ENCODE results near the gene ZNF622.
A peak's percentile ranks its signal among the peaks of the same experiment; 100 is the strongest.

The ZNF622 gene, protein sequence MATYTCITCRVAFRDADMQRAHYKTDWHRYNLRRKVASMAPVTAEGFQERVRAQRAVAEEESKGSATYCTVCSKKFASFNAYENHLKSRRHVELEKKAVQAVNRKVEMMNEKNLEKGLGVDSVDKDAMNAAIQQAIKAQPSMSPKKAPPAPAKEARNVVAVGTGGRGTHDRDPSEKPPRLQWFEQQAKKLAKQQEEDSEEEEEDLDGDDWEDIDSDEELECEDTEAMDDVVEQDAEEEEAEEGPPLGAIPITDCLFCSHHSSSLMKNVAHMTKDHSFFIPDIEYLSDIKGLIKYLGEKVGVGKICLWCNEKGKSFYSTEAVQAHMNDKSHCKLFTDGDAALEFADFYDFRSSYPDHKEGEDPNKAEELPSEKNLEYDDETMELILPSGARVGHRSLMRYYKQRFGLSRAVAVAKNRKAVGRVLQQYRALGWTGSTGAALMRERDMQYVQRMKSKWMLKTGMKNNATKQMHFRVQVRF

DNA sequence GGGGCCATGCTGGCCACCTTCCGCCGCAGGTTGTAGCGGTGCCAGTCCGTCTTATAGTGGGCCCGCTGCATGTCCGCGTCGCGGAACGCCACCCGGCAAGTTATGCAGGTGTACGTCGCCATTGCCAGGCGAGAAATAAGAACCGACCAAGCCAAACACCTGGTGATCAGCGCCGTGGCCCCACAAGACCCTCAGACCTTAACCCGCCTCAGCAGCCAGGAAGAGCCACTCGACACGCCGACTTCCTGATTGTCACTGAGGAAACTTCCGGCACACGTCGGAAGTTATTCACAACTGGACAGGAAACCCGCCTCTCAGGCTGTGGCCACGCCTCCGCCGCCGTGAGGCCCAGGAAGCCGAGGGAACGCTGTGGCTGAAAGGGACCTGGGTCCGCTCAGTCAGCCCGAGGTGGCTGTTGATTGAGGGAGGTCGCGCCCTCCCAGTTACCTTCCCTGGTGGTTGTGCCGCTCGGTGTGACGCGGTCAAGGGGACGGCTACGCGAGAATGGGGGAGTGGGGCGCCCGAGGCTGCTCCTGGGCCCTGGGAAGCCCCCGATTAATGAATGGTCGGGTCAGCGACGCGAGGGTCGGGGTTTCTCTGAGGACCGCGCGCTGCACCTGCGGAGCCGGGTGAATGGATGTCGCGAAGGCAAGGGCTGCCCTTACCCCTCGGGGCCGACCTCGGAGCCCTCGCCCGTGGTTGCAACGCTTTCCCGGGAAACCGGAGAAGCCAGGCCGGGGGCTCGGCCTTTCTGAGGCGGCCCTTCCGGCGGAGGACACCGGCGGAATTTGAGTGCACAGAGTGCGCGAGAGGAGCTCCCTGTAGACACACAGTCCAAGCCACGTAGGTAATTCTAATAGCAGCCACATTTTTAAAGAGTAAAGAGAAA lies at the start of gene ZNF622:
TSS of gene ZNF622 (minus strand) at position 257 of the 889 bp plus-strand sequence. CDS start at position 122, 135 bp downstream.
- peak; percentile 55 for DNase-seq (ENCODE audit: low read depth, low spot score)

DNA sequence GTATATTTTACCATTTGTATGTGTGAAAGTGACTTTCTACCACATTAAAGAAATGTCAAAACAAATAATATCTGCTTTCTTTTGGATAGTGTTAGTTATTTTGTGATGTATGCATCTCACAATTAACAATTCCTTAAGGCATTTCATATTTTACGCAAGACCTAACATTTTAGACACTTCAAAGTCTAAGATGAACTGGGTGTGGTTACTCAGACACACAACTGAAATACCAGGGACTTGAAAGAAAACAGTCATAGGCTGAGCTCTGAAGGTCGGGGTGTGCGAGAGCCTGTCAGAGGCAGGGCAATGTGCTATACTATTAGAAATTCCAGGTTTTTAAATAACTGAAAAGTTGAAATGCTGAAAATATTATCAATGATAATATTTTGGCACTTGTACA lies 44.5 kb upstream of the ZNF622 start:
- DNase-seq (ENCODE audit: low read depth, low spot score): no peak

DNA sequence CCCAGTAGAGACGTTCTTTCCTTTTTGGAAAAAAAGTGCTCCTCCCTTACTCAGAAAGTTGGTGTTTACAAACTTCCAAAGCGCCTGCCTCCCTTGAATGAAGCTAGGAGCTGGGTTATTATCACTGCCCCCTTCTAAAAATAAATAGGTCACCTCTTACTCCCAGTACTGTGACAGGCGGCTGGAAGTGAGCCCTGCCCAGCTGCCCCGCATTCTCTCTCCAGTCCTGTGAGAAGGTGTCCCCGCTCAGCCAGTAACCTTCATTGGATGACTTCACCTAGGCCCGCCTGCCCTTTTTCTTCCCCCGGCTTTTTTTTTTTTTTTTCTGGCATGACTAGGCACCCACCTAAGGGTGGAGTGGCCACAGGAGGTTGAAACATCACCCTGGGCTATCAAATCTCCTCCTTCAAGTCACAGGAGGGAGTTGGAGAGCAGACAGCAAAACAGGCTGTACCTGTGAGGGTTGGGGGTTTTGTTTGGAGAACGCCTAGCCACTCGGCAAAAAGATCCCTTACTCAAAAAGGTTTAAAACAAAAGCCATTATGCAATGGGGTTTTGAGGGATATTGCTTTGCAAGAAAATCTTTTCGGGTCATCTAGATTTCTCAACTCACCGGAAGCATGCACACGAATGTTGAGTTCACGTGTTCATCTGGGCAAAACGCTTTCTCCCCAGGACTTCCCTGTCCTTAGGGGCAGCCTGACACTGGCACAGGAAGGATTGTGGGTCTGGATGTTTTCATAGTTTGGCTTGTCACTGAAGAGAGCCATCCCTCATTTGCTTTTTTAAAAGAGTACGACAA lies 43.3 kb upstream of the ZNF622 start:
- DNase-seq (ENCODE audit: low read depth, low spot score): no peak

DNA sequence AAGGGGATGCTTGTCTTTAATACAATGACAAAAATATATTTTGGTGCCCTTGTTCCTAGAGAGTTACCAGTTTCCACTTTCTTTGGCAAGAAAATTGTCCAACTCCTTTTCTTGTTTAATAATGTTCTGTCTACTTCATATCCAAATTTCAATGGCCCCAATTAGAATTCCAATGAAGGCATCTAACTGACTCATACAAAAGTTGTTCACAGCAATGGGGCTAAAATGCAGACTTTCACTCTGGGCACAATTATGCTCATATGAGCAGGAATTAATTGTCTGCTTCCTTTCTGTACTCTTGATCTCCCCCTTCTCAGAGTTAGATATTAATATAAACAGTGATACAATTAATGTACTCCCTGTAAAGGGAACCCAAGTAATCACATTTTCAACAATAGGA lies 42.1 kb upstream of the ZNF622 start:
- DNase-seq (ENCODE audit: low read depth, low spot score): no peak

DNA sequence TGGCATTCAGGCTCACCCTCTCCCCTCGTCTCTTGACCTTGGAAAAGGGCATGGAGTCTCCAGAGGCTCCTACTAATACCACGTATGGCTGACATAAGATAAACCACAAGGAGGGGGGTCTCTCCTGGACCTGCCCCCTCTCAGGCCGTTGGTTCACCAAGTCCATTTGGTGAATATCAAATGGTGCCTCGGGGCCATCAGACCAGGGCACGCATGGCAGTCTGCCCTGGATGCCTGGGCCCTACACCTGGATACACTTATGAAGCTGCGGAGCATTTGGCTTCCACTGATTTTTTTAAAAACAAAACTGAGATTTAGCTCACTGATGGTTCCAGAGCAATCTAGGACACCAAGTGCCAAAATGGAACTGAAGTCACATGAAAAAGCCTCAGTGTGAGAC lies 40.3 kb upstream of the ZNF622 start:
- no peak for DNase-seq (ENCODE audit: low read depth, low spot score)

DNA sequence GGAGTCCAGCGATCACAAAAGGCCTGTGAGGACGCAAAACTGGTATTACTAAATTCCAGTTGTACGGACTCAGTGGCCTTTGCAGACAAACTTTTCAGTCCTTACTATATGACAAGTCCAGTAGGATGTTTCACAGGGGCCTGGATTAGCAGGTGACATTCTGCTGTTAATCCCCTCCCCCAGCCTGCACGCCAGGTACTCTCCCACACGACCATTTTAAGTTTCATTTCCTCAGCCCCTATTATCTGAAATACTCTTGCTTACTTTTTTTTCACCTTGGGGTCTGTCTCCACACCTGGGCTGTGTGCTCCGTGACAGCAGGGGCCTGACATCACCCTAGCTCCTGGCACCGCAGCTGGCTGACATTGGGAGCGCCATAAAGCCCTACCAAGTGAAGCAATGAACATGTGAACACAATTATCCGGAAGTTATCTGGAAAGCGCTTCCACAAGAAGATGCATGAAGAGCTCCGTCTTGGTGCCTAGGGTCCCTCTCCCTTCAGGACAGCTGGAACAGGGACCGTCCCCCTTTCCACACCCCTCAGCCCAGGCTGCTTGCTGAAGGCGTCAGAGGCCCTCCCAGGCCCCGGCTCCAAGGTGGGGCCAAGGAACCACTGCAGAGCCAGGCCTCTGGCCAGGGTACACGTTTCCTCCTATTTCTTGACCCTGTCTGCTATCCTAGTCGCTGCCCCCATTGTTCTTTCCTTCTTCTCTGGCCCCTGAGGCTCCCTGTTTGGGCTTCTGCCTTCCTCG lies 39.7 kb upstream of the ZNF622 start:
- no peak for DNase-seq (ENCODE audit: low read depth, low spot score)

DNA sequence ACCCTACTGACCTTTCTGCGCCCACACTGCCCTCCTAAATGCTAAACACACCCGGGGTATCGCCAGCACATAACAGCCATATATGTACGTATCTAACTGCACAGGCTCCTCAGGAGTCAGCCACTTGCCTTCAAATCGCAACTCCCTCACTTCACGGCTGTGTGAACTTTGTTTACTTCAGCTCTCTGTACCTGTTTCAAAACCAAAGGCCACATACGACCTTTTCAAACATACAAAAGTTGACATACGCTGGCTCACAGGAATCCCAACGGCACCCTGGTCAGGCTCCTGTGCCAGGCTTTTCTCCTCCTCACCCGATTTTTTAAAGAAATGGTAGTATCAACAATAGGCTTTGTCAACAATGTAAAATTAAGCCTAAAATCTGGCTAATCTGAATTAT lies 39.0 kb upstream of the ZNF622 start:
- no peak for DNase-seq (ENCODE audit: low read depth, low spot score)

DNA sequence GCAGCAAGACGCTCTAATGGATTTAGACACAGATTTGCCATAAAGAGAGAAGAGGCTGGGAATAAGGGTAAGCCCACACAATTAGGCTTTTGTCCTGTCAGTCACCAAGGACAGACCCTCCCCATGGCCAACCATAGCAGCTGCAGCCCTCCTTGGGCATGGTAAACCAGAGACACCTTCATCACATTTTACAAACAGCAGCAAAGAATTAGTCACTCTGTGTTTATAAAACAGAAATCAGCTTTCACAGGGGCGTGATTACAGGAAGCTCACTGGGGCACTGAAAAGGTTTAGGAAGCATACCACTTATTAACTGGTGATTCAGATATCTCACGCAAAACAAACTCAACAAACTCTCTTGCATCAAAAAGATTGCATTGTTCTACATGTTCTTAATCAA lies 37.3 kb upstream of the ZNF622 start:
- no peak for DNase-seq (ENCODE audit: low read depth, low spot score)

DNA sequence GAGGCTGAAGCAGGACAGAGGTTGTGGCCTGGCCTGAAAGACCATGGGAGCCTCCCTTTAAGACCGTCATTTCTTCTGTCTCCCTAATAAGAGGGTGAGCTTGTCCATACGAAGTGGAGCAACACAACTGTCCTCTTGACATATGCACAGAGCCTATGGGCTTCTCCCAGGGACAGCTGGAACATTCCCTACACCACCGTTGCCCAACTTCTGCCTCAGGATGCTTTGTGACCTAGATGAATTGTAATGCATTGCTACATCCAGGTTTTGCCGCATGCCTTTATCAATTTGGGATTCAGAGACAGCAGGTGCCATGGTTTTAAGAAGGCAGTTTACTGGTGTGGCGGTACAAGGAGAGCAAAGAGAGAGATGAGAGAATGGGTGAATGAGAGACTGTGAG lies 34.4 kb upstream of the ZNF622 start:
- no peak for DNase-seq (ENCODE audit: low read depth, low spot score)

DNA sequence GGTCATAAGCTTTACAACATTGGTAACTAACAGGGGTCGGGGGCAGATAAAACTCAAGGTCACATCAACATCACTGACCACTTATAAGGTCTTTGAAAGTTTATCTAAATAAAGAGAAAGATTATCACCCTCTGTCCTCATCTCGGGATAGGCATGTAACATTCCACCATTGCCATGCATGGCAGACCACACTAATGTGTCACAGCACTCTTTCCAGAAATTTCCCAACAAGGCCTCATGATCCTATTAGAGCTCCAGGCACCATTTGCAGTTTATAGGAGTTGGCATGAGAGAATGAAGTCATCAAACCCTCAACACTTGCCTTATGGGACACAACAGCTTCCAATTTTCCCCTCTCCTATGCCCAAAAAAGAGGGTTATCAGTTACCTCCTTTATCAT lies 31.9 kb upstream of the ZNF622 start:
- no peak for DNase-seq (ENCODE audit: low read depth, low spot score)

DNA sequence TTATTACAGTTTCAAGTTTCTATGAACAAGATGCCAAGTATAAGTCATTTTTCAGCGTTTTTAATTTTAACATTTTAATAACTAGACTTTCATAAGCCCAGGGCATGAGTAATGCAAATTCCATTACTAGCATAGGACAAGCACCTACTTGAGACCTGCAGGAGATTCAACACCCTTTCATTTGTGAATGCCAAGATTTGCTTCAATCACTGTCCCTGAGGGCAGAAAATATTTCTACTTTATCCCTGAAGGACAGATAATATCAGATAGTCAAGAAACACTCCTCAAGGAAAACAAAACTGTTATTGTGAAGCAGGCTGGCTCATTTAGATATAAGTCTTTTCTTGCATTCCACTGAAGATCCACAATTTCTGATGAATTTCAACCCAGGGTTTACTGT lies 27.7 kb upstream of the ZNF622 start:
- DNase-seq (ENCODE audit: low read depth, low spot score): no peak

DNA sequence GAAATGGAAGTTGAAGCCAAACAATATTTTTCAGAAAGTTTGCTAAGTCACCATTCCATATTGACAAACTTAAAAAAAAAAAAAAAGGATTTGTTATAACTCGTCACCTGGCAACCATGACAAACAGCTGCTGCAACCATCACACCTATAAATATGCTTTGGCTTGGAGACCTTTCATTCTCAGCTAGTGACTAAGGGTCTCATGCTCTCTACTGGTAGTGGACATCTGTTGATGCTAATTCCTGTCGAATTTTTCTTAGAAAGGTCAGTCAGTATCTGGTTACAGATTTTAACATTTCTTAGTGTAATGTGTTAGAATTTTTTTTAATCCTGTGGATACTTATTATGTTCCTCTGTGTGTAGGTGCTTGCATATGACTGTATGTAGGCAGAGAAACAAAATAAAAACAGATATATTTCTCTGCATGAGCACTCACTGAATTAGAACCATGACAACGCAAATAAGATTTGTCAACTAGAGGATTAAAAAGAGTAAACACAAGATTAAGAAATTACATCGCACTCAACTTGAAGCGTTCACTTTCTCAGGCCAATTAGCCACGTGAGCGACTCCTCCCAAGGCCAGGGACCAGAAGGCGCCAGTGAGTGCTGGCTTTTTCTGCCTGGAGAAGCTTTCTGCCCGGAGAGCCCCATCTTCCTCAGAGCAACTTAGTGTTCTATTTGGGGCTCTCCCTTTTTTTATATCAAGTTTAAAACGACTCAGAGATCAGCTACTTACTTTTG lies 27.0 kb upstream of the ZNF622 start:
- no peak for DNase-seq (ENCODE audit: low read depth, low spot score)

DNA sequence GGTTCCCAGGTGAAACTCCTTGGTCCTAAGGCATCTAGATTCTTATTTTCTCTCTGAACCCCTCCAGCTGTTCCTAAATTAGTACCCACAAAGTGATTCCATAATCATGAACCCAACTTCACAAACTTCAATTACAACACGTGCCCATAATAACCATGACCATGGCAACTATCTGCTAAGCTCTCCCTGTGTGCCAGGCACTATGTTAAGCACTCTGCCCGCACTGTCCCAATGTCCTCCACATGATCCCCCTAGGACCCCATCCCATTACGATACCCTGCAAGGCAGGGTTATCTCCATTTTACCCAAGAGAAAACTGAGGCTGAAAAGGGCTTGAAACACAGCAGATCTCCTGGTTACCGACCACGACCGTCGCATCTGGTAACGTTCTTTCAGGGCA lies 25.3 kb upstream of the ZNF622 start:
- no peak for DNase-seq (ENCODE audit: low read depth, low spot score)

DNA sequence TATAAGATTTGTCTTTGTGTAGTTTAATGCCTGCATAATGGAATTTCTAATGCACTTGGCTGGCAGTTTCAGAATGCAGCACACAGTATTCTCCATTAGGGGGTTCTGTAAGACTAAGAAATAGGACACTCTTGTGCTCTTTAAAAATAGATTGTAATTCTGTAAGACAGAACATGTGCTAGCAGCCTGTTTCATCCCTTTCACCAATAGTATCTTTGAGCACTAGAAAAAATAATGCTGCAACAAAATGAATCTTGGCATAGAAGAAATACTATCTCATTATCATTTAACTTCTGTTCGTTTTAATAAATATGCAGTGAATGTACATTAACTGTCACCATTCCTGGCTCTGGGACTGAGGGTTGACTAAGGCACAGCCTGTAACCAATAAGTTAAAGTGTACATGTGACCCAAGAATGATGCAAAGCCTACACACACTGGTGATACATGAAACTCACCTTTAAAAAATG lies 23.8 kb upstream of the ZNF622 start:
- peak; percentile 17 for DNase-seq (ENCODE audit: low read depth, low spot score)

DNA sequence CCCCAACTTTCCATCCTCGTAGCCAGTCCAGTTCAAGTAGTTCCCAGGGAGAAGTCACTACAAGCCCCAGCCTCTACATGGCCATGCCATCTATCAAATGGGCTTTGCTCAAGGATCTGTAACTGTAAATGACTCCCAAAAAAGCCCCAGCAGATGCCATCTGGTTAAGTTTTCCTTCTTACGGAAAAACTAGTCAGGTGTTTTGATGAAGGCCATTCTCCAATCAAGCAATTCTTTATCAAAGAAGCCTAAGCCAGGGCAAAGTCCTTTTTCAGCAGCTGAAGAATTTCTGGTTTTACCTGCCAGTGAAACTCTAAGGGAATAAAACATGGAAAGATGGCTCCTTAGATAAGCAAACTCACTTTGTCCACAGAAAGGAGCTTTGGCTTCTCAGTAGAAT lies 21.9 kb upstream of the ZNF622 start:
- DNase-seq (ENCODE audit: low read depth, low spot score): no peak

DNA sequence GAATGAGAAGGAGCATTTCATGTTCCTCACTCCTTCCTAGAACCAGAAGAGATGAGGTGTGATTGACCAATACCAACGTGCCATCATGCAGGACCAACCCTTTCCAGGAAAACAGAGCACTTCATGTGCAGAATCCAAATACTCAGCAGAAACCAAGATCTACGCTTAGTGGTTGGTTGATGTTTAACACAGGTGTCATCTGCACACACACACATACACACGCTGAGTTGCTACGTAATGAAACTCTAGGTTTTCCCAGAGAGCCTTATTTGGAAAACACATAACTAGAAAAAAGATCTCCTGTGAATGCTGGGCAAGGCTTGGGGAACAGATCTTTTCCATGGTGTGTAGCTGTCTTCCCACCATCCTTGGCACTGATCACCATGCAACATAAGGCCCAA lies 21.1 kb upstream of the ZNF622 start:
- no peak for DNase-seq (ENCODE audit: low read depth, low spot score)

DNA sequence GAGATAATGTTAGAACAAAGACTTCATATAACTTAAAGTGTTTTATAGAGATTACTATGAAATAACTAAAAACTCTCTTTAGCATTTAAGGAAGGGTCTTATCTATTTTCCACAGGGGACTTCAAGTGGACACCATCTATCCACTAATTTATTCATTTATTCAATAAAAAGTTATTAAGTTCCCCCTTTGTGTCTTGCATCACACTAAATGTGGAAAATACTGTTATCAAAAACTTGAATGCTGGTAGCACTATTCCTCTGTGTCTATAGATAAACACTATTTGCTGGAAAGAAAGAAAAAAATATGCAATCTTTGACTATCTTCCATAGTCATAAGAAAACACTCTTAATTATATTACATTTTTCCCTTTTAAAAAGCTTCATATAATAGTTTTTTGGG lies 20.1 kb upstream of the ZNF622 start:
- no peak for DNase-seq (ENCODE audit: low read depth, low spot score)

DNA sequence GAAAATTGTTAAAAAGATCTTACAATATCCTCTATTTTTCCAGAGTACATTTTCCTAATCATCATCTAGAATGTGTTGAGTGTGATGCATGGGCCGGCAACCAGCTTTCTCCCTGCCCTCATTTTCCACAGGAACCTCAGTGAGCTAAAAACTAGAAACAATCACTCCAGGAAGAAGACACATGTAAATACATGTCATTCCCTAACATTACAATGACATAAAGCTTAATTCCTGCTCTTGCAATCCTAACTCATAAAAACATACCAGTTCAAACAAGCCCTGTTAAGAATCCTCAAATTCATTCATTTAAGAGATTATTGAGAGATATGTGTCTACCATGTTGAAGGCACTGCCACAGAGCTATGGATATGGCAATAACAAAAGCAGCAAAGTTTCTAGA lies 18.5 kb upstream of the ZNF622 start:
- no peak for DNase-seq (ENCODE audit: low read depth, low spot score)

DNA sequence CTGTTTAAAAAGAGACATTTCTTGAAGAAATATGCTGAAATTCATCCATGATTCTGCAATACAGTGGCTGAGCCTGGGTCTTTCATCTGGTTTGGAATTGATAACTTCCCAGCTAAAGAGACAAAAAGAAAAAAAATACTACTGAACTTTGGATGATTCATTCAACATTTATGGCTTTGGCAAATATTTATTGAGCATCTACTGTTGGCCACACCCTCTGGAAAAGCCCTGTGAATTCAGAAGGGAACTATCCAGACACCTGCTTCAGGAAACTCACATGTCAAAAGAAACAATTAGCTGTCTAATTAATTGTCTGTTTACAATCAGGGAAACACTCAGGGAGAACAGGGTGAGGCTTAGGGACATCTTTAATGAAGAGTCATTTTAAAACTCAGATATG lies 17.8 kb upstream of the ZNF622 start:
- DNase-seq (ENCODE audit: low read depth, low spot score): no peak

DNA sequence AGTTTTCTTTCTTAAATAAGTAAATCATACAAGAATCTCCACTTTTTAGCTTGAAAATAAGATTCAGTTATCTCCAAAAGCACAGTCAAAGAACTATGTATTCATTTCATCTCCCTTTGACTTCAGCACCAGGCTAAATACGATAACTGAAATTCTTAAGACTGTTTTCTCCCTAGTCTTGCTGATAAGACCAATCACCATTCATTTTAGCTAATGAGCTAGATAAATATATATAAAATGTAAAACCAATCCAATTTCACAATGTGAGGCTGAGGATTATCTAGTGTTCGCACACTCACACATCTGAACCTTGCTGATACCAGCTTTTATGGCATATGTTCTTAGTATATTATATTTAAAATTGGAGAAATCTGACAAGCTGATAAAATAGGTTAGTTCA lies 17.3 kb upstream of the ZNF622 start:
- DNase-seq (ENCODE audit: low read depth, low spot score): no peak

Data from smooth muscle cell of the brain vasculature (primary cell).